GM08714 (cell line): ENCODE results near the gene DDN.

ENCODE experiments used
- H3K4me3 ChIP-seq: fragments of 200-500 bp; sonication (Bioruptor generic); 2 replicates; pipeline ENCODE4 v1.5.1; 2014; ENCODE audit warnings: mild to moderate bottlenecking, low read length, inconsistent platforms
- ZNF274 ChIP-seq: IDR thresholded peaks from 2 replicates; pipeline ENCODE4 v1.6.1; 2012; ENCODE audit warnings: mild to moderate bottlenecking, low read depth, low read length

DDN gene

GRCh38 chr12:48965298-48965838 is 33.8 kb downstream of the DDN start:
- no peak for TF ChIP-seq ZNF274
- H3K4me3 ChIP-seq: no peak overlapping the region

- no peak overlapping the region for H3K4me3 ChIP-seq
- no peak for TF ChIP-seq ZNF274
Observed at GRCh38 chr12:48961801-48962200, 37.4 kb downstream of the DDN start.

- TF ChIP-seq ZNF274: no peak
- H3K4me3 ChIP-seq: no peak overlapping the region
Observed at GRCh38 chr12:48961331-48961730, 37.8 kb downstream of the DDN start.

- no peak overlapping the region for H3K4me3 ChIP-seq
- no peak for TF ChIP-seq ZNF274
Observed at GRCh38 chr12:48960834-48961233, 38.3 kb downstream of the DDN start.

GRCh38 chr12:48958049-48958388 is 41.2 kb downstream of the DDN start:
- TF ChIP-seq ZNF274: no peak
- peak overlapping the region; percentile 90 for H3K4me3 ChIP-seq

- peak within 1 kb of the TSS; percentile 90 for H3K4me3 ChIP-seq
- TF ChIP-seq ZNF274: no peak
Observed at GRCh38 chr12:48957141-48958048, 41.8 kb downstream of the DDN start, which contains the start of gene ARF3. ARF3 (minus strand) TSS chr12:48957487; CDS start chr12:48941095, 16,392 bp downstream.

- TF ChIP-seq ZNF274: no peak
- peak overlapping the region; percentile 90 for H3K4me3 ChIP-seq
Observed at GRCh38 chr12:48956279-48957140, 42.7 kb downstream of the DDN start.

GRCh38 chr12:48954841-48955501 is 44.2 kb downstream of the DDN start:
- no peak overlapping the region for H3K4me3 ChIP-seq
- TF ChIP-seq ZNF274: no peak

- no peak for TF ChIP-seq ZNF274
- no peak overlapping the region for H3K4me3 ChIP-seq
Observed at GRCh38 chr12:48954061-48954460, 45.1 kb downstream of the DDN start.

- TF ChIP-seq ZNF274: no peak
Observed at GRCh38 chr12:48952691-48953090, 46.5 kb downstream of the DDN start.

GRCh38 chr12:48947727-48948126 is 51.4 kb downstream of the DDN start:
- TF ChIP-seq ZNF274: no peak
- no peak overlapping the region for H3K4me3 ChIP-seq

More at GRCh38 chr12:48952691-48953090, 46.5 kb downstream of the DDN start:
- H3K4me3 ChIP-seq: no peak overlapping the region

- no peak for TF ChIP-seq ZNF274
- no peak overlapping the region for H3K4me3 ChIP-seq
Observed at GRCh38 chr12:48946943-48947342, 52.2 kb downstream of the DDN start.

- no peak overlapping the region for H3K4me3 ChIP-seq
- TF ChIP-seq ZNF274: no peak
Observed at GRCh38 chr12:48946205-48946604, 53.0 kb downstream of the DDN start.
